ENCODE results near the gene PPP3CA.
"Not testable (repeated sequence)": the region's sequence is repeated elsewhere in the genome, so short reads cannot be mapped to it uniquely, and the experiment has no call there.

PPP3CA gene

DNA sequence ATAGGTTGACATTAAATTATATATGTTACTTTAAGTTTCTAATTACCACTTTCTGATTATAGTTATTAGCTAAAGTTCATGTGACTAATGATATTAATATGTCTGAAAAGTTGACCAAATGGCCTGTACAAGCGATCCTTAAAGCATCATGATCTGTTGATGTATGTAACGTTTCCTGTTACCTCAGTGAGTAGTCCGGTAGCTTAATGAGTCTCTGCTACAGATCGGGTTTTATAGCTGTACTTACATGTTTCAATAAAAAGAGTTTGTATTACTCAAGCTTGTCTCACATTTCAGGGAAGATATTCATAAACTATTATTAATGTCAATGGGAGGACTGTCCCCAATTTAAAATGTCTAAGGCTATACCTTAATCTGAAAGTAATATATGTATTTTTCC lies 246.3 kb downstream of the PPP3CA start:
- DNase-seq (ENCODE audit: low read depth): no peak

DNA sequence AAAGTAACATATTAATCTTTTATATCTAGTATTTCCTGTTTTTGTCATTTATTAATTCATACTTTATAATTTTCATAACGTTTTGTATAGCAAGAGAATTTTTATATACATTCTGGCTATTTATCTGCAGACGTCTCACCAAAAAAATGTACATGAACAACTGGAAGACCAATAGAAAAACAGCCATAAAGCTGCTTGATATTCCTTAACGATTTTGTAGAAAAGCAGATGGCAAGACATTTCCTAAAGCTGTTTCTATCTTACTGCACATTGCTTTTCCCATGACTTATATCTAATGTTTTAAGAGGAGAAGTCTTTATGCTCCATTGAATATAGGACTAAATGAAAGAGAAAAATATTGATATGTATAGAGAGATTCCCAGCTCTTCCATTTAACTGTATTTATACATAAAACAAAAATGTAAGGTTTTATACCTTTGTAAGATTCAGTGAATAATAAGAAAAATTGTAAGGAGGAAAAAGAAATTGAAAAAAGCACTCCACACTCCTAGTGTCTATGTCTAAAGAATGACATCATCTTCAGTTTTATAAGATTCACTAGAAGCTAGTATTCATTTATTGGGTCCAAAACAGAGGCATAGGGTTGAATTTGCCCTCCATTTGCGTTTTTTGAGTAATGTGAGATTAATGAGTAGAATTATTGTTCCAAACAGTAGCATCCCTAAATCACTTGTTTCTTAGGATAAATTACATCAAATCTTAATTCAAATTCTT lies 248.5 kb downstream of the PPP3CA start:
- DNase-seq (ENCODE audit: low read depth): no peak

DNA sequence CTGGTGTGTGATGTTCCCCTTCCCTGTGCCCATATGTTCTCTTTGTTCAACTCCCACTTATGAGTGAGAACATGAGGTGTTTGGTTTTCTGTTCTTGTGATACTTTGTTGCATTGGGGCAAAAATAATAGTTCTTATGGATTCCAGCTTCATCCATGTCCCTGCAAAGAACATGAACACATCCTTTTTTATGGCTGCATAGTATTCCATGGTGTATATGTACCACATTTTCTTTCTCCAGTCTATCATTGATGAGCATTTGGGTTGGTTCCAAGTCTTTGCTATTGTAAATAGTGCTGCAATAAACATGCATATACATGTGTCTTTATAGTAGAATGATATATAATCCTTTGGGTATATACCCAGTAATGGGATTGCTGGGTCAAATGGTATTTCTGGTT lies 254.7 kb downstream of the PPP3CA start:
- DNase-seq (ENCODE audit: low read depth): not testable (repeated sequence)

DNA sequence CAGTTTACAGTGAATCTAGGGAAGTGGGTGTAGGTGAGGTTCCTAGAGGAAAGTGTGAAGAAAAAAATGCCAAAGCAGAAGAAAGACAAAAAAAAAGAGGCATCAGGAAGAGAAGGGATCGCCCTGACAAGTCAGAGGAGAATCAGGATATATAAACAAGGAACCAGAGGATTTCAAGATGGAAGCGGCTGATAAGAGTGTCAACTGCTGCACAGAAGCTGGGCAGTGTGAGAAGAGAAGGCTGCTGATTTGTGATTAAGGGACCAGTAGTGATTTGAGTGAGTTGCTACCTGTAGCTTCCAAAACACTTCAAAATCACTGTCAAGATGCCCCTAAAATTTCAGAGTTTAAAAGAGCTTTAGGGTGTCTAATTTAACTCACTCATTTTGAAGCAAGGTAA lies 258.2 kb downstream of the PPP3CA start:
- DNase-seq (ENCODE audit: low read depth): no peak

DNA sequence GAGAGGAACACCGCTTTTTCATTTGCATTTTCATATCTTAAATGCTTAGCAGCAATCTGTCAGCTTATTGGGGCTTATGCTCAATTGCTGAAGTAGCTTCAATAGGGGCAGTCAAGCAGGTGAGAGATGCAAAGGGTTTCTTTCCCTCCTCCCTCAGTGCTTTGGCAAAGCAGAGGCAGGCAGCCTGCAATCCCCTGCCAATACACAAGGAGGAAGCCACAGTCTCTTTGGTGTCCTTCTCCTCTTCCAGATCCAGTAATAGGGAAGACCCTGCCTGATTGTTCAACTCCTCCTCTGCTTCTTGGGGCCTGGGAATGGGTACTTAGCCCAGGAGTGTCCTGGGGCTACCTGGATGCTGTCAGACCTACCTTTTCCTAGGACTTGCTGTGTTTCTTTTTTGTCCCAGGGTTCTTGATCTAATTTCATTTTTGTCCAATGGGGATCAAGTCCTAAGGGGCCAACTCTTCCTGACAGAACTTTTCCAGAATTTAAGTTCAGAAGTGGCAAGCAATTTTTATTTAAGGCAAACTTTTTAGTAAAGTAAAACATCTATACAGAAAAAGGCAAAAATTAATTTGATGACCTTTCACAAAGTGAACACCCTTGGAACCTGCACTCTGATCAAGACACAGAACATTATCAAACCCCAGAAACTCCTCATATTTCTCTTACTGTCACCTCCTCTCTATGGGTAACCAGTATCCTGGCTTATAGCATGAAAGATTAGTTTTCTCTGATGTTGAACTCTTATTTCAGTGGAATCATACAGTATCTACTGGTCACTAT lies 260.3 kb downstream of the PPP3CA start:
- no peak for DNase-seq (ENCODE audit: low read depth)

DNA sequence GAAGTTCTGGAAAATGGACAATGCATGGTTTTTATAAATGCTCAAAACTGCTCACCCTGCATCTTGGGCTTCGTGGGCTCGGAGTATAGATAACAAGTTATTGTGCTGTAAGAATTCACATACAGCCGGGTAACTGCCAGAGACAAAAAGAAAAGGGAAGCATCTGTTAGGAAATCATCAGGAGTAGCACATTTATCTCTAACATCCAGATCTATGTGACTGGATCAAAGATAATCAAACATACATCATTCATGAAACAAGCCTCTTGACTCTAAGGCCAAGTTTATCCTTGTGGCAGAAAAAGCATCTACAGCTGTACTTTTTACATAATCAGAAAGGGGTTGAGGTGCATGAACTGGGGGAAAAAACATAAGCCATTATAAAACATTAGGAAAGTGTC lies 264.2 kb downstream of the PPP3CA start:
- no peak for DNase-seq (ENCODE audit: low read depth)

DNA sequence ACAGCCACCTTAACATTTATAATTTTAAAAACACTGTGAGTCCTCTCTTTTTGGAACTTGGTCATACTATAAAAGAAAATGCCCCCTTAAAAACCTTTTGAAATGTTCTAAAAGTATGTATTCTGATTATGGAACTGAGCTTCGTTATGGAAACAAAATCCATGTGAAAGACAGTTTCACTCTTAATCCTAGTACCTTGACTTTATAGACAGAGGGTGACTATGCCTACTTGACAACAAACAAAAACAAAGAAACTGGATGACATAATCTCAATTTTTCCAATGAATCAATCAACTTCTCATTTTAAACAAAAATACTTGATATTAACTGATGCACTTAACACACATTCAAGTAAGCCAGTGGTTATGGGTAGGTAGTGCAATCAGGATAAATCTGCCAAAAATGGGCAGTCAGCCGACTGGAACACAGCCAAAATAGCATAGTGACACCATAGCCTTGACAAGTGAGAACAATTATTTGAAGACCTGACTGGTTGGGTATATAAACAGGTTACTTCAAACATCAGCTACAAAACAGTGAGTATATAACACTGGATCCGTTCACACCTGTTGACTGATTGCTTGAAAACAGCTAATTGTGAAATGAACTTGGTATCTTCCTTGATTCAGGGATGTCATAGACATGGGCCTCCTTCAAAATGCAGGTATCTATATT lies 265.5 kb downstream of the PPP3CA start:
- no peak for DNase-seq (ENCODE audit: low read depth)

DNA sequence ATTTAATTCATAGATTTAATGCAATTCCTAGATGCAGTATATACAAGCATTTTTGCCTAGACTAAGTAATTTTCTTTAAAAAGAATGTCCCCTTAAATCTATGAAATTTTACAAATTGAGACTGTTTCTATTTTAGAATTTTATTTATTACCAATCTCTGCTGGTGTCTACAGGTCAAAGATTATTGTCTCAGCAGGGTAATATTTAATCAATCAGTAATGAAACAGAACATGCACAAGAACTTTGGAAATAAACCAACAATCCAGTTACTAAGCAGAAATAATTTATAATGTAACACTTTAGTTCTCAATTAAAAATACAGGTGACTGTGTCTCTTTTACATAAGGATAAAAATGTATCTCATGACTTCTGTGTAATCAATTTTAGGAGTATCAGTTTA lies 266.2 kb downstream of the PPP3CA start:
- DNase-seq (ENCODE audit: low read depth): no peak

DNA sequence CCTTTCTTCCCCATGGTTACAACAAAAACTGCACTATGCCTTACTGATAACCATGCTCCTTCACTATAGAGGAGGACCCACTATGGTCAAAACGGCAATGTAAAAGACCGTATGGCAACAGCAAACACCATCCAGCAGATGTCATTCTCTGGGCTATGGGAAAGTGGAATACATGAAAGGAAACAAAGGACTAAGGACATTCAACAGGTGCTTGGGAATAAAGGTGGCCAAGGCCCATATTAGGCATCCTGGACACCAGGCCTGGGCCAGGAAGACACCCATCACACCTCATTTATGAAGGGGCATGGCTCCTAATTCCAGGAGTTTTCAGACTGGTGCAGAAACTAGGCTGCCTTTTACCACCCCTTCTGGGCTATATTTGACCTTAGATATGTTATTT lies 268.4 kb downstream of the PPP3CA start:
- no peak for DNase-seq (ENCODE audit: low read depth)

DNA sequence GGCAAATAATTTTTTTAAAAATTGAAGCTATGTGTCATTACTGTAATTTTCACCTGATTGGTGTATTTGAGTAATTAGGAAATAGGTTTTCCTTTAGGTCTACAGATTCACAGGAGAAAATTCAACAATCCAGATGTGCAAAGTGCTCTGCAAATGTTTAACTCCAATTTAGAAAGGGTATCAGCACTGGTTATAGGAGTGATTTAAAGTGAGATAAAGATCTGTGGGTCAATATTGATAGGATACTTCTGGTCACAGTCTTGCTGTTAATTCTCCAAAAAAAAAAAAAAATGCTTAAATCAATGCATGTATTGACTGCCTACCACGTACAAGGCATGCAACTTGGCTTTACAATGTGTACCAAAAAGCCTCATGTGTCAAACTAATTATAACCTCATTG lies 271.3 kb downstream of the PPP3CA start:
- DNase-seq (ENCODE audit: low read depth): no peak

DNA sequence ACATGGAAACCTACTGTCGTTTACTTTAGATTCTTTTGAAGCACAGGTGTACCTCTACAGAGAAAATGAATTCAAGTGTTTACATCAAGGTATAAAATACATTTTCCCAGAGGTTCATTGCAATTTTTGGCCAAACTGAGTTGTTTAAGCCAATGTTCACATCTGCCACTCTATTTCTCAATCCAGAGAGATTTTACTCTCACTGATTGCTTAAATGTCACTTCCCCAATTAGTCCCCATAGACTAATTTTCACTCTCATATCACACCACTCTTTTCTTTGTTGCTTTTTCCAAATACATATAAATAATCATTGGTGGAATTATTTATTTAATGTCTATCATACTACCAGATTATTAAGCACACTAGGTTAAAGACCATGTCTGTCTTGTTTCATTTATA lies 271.8 kb downstream of the PPP3CA start:
- no peak for DNase-seq (ENCODE audit: low read depth)

DNA sequence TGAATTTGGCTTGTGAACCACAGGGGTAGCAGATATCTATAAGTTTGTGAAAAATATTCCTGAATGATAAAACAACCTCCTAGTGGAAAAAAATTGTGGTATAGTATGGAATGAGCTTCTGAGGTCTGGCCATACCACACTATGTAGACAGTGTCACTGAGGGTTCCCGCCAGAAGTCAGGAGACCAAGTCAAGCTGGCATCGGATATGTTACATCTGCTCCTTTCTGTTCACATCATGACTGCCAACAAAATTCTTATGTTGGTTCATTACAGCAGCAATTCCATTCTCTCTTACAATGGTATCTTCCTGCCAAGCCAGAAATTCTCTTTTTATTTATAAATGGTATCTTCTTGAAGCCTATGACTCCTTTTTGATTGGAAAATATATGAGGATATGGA lies 273.0 kb downstream of the PPP3CA start:
- DNase-seq (ENCODE audit: low read depth): peak; percentile 25

DNA sequence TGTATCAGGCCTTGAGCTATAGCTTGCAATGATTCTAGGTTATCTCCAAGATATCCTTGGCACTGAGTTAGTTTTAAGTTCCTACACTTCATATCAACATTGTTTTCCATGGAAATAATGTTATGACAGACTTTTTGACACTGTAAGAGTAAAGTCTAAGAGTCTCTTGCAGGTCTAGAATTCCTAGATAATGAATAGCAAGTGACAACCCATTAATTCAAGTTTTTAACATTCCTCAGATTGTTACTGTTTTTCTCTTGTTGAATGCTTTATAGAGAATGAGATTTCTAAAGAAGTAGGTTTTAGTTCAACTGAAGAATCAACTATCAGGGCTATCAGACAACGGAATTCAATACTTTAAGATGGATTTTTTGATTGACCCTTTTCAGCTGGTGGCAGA lies 276.1 kb downstream of the PPP3CA start:
- no peak for DNase-seq (ENCODE audit: low read depth)

DNA sequence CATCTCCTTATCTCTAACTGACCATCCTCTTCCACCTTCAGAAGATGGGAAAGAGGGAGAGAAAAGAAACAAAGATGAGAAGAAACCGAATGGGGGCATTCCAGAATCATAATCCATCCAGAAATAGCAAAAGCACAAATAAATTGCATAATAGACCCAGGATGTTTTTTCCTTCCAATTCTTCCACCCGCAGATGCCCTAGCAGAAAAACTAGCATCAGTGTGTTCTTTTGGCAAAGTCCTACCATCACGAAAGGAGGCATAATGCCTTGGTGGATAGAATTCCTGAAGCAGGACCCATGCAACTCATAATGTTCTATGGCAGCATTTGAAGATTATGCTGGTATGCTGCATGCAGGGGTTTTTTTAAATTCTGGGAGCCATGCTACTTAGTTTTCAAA lies 279.2 kb downstream of the PPP3CA start:
- DNase-seq (ENCODE audit: low read depth): no peak

DNA sequence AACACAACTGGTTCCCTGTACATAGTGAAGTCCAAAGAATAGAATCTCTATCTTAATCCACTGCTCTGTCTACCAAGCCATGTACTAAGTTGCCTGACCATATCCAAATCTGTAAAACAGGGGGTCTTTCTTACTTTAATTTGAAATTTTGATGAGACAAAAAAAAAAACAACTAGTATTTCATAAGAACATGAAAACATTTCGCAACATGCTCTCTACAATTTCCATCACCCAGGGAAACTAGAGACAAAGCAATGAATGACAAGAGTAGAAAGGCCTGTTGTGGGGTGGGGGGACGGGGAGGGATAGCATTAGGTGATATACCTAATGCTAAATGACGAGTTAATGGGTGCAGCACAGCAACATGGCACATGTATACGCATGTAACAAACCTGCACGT lies 279.9 kb downstream of the PPP3CA start:
- DNase-seq (ENCODE audit: low read depth): peak; percentile 1

DNA sequence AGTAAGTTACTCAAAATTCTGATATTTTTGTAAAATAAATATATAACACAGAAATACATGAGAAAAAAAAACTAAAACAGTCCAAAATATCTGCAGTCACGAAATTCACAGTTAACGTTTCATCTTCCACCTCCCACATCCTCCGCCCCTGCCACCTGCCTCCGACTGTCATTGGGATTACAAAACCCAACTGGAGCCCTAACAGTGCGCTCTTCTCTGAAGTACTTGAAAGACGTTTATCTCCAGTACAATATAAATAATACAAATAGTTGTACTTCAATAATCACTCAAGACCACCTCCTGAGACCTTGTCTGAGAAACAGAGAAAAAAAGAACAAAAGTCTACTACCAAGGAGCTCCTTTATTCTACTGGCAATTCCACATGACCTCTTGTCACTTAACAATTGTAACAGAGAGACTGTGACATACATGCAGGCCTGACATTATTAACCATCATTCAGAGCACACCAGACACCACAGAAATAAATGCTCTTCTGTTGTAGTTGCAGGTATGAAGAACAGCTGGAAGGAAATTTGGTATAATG lies 280.6 kb downstream of the PPP3CA start:
- no peak for DNase-seq (ENCODE audit: low read depth)

DNA sequence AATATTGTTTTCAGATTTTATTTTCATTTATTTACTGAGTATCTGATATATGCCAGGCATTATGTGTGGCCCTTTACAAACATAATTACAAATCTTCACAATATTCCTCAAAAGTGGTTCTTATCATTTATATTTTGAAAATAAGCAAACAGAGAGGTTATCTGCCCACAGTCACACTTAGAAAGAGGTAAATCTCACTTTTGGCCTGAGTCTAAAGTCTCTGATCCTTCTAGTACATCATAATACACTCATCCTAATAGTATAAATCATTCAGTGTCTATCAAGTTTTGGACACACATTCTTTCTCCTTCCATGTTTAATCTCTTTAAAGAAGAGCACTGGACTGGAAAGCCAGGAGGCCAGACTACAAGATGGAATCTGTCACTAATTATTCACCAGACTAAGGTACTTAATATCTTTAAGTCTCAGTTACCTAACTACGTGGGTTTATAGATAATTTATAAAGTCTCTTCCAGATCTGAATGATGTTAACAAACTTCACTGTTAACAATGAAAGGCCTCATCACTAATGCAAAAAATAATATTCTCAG lies 281.3 kb downstream of the PPP3CA start:
- DNase-seq (ENCODE audit: low read depth): no peak

DNA sequence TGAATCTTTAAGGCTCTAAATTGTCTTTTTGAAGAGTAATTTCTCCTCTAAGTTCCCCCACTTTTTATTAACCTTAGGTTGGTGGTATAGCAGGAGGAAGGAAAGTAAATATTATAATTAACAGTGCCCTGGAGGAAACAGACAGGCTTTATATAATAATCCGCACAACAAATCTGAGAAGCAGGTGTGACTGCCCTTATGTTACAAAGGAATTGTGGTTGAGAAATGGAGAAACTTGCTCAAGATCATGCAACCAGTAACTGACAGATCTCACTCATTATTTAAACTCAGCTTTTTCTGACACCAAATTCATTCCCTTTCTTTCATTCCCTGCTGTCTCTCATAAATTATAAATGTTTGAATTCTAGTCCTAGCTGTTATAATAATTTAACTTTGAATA lies 282.0 kb downstream of the PPP3CA start:
- DNase-seq (ENCODE audit: low read depth): no peak

DNA sequence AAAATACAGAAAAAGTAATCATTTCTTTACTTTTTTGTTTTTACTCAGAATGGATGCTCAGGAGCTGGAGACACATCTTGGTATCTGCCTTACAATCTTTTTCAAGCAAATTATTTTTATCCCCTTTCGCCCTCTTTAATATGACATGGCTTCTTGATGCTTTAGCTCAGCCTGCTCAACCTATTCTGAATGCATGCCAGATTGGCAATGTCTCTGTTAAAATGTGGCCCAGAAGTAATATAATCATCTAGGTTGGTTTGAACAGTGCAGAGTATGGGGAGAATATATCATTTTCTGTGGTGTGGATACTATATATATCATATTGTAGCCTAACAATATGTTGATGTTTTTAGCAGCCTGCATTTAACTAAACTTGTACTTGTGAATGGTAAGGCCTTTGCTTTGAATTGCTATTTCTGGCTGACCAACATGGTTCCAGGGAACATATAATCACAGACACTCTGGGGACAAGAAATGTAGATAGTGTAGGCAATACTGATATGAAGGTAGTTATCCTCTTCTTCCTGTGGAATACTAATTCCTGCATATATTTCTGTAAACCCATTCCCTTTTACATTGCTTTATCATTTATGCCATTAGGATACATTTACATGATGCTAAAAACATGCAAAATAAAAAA lies 282.7 kb downstream of the PPP3CA start:
- DNase-seq (ENCODE audit: low read depth): no peak

DNA sequence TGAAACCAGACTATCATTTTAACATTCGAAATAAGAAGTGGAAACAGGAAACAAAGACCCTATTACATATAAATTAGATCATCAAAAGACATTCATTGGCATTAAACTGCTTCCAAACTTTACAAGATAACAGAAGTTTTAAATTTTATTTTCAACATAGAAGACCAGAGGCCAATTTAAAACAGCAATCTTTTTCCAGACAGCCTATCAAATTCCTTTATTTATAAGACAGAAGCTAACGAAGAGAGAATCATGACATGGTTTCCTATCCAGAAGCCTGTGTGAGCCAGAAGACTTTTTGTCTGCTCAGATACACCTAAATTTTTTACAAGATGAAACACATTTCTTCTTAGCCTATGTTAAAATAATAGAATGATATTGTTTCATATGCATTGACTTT lies 291.9 kb downstream of the PPP3CA start:
- no peak for DNase-seq (ENCODE audit: low read depth)

DNA sequence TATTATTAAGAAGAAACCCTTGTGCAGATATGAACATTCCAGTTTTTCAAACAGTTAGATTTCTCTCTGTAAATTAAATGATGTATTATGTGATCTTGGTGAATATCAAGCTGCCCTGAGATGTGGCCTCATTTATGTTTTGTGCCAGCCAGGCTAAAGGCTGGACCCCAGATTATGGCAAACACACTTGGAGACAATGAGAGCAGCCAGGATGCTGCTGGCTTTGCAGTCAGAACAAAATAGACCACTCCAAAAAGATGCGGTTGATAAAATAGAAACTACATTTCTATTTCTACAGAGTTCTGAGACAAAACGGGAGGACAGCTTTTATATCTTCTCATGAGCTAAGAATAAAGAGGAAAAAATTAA lies 296.5 kb downstream of the PPP3CA start:
- no peak for DNase-seq (ENCODE audit: low read depth)
